Embryonic facial prominence (tissue), 1 donor: ENCODE results near the gene VAT1.
"Not testable (repeated sequence)": the region's sequence is repeated elsewhere in the genome, so short reads cannot be mapped to it uniquely, and the experiment has no call there.

ENCODE experiments used
- DNase-seq: peaks from one replicate; pipeline ENCODE4 v3.0.0-alpha.2; 2016; ENCODE audit errors: extremely low spot score

The VAT1 gene

DNA sequence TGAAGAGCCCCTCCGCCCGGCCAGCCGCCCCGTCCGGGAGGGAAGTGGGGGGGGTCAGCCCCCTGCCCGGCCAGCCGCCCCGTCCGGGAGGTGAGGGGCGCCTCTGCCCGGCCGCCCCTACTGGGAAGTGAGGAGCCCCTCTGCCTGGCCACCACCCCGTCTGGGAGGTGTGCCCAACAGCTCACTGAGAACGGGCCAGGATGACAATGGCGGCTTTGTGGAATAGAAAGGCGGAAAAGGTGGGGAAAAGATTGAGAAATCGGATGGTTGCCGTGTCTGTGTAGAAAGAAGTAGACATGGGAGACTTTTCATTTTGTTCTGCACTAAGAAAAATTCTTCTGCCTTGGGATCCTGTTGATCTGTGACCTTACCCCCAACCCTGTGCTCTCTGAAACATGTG is 48.9 kb downstream of the VAT1 start:
- not testable (repeated sequence) for DNase-seq

DNA sequence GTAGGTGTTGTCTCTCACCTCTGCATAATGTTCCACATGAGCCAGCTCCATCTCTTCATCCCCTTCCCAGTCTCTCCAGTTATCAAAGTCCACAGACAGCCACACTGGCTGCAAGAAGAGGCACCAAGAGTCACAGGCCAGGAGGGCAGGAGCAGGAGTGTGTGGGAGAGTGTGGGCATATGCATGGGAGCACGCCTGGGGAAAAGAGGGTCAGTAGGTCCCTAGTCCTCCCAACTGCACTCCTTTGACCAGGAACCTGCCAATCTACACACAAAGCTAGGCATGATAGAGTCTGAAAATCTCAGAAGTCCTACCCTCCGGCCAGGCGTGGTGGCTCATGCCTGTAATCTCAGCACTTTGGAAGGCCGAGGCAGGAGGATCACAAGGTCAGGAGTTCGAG is 50.6 kb downstream of the VAT1 start:
- DNase-seq, result no peak

DNA sequence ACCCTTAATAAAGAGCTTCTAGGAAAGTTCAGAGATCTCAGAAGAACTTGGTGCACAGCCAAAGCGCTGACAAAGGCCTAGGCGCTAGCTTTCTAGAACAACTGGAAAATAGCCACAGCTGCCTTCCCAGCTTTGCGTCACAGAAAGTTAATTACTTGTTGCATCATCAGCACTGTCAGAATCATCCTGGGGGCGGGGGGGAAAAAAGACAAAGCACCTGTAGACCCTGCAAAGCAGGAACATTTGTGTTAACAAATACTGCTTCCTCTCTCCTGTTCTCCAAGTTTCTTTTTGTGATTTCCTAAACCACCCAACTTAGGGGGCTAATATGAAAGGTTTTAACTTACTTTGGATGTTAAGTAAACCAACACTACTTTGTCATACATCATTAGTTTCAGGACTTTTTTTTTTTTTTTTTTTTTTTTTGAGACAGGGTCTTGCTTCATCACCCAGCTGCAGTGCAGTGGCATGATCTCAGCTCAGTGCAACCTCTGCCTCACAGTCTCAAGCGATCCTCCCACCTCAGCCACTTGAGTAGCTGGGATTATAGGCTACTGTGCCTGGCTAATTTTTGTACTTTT is 53.1 kb downstream of the VAT1 start:
- no peak for DNase-seq

DNA sequence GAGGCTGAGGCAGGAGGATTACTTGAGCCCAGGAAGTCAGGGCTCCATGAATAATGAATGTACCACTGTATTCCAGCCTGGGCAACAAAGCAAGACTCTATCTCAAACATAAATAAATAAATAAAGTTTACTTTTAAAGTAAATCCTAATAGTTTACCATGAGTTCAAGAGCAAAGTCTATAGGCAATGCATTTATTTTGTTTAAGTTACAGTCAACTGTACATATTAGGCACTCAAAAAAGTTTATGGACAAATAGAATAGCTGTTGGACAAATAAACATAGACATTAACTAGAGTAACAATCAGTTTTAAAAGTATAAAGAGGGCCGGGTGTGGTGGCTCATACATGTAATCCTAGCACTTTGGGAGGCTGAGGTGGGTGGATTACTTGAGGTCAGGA is 54.3 kb downstream of the VAT1 start:
- DNase-seq, result no peak
